GM18517 (cell line): ENCODE data around the gene TTYH2.

Source experiments
- ATAC-seq: cut with Tn5 transposase; IDR thresholded peaks from one replicate; pipeline ENCODE4 v1.9.1; 2021; ENCODE audit warnings: mild to moderate bottlenecking, moderate library complexity; ENCODE audit not compliant: unreplicated experiment

TTYH2 gene

GRCh38 chr17:74192950-74193781, 20.2 kb upstream of the TTYH2 start:
- no peak for ATAC-seq

- ATAC-seq, result no peak
Observed at GRCh38 chr17:74194682-74195081, 18.7 kb upstream of the TTYH2 start.

GRCh38 chr17:74196541-74197317, 16.6 kb upstream of the TTYH2 start:
- ATAC-seq, result no peak

GRCh38 chr17:74197801-74198200, 15.6 kb upstream of the TTYH2 start:
- ATAC-seq, result no peak

- ATAC-seq, result no peak
Observed at GRCh38 chr17:74198694-74199093, 14.7 kb upstream of the TTYH2 start.

GRCh38 chr17:74199306-74200092, 13.9 kb upstream of the TTYH2 start:
- no peak for ATAC-seq

- ATAC-seq, result no peak
Observed at GRCh38 chr17:74200112-74200511, 13.3 kb upstream of the TTYH2 start.

- ATAC-seq, result no peak
Observed at GRCh38 chr17:74201250-74201649, 12.1 kb upstream of the TTYH2 start.

GRCh38 chr17:74201948-74202347, 11.4 kb upstream of the TTYH2 start:
- no peak for ATAC-seq

- no peak for ATAC-seq
Observed at GRCh38 chr17:74202938-74203337, 10.4 kb upstream of the TTYH2 start.

- peak; percentile 62 for ATAC-seq
Observed at GRCh38 chr17:74203439-74204240, 9.7 kb upstream of the TTYH2 start, which contains the start of gene RPL38. Gene RPL38, plus strand, starts transcription at chr17:74203678. Its CDS starts 278 bp downstream, at chr17:74203956.

- ATAC-seq, result no peak
Observed at GRCh38 chr17:74204474-74204873, 8.9 kb upstream of the TTYH2 start.

GRCh38 chr17:74205274-74205673, 8.1 kb upstream of the TTYH2 start:
- ATAC-seq, result no peak

GRCh38 chr17:74206332-74206818, 7.0 kb upstream of the TTYH2 start:
- no peak for ATAC-seq

GRCh38 chr17:74210191-74211140, 2.9 kb upstream of the TTYH2 start:
- ATAC-seq, result no peak

- no peak for ATAC-seq
Observed at GRCh38 chr17:74211141-74211911, 2.0 kb upstream of the TTYH2 start.

GRCh38 chr17:74211912-74212208, 1.5 kb upstream of the TTYH2 start:
- ATAC-seq, result no peak

- peak; percentile 12 for ATAC-seq
Observed at GRCh38 chr17:74212209-74212912, 1.0 kb upstream of the TTYH2 start.
